Measurements from ENCODE around the gene PLAC9.

Gene PLAC9

GRCh38 chr10:80191589-80192270, 59.2 kb downstream of the PLAC9 start:
- no peak for DNase-seq (ENCODE audit: low read depth)
- no peak for TF ChIP-seq CTCF (conservative IDR thresholded peaks at IDR 0.05; ENCODE audit: low read length)
- no peak overlapping the region for H3K4me3 ChIP-seq (ENCODE audit: low read length)

- DNase-seq (ENCODE audit: low read depth): no peak
- TF ChIP-seq CTCF (conservative IDR thresholded peaks at IDR 0.05; ENCODE audit: low read length): no peak
- no peak overlapping the region for H3K4me3 ChIP-seq (ENCODE audit: low read length)
Observed at GRCh38 chr10:80192553-80192952, 60.0 kb downstream of the PLAC9 start.

GRCh38 chr10:80194373-80195045, 62.0 kb downstream of the PLAC9 start:
- no peak overlapping the region for H3K4me3 ChIP-seq (ENCODE audit: low read length)
- no peak for DNase-seq (ENCODE audit: low read depth)
- TF ChIP-seq CTCF (conservative IDR thresholded peaks at IDR 0.05; ENCODE audit: low read length): no peak

All from AG10803 (cell line).